LoVo (cell line): Measurements from ENCODE around the gene NSF.
"Not testable (repeated sequence)": the region's sequence is repeated elsewhere in the genome, so short reads cannot be mapped to it uniquely, and the experiment has no call there.

Experiments used
- DNase-seq: peaks from one replicate; pipeline ENCODE4 v3.0.0-alpha.2; 2016; ENCODE audit warnings: low spot score

NSF gene

DNA sequence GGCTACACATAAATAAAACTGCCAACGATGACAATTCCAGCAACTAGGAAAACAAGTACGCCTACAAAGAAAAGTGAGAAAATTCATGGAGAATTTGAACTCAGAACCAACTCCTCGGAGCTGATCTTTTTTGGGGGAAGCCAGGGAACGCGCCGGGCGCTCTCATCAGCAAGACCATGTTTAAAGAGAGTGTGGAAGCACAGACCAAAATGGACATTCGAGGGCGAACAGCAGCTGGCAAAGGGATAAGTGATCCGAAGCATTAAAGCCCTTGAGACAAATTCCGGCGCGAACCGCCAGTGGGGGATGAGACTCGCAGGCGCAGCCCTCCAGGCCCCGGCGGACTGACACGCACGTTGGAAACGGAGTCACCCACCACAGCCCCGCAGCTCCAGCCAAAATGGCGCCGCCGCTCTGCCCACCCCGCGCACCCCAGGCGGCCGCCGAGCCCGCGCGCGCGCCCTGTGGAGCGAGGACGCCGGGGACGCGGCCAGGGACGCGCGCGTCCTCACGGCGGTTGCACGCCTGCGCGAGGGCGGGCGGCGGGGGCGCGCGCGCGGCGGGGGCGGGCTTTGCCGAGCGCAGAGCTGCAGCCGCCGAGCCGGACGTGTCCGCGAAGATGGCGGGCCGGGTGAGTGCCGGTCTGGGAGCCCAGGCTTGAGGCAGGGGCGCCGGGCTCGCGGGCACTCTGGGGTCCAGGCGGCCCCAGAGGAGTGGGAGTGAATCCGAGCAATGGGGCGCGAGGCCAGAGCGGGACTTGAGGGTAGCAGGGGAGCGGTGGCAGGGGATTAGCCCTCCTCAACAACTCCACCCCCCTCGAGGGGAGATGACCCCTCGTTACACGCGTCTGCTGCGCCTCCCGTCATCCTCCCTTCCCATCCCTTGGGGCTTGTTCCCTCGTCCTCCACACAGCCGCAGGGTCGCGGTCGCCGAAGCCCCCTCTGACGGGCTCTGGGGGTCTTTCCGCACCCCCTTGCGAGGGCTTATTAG is at the start of gene NSF:
Gene NSF (plus strand): TSS at position 513 of the 990 bp plus-strand sequence. CDS start 107 bp downstream, at position 620.
- not testable (repeated sequence) for DNase-seq

DNA sequence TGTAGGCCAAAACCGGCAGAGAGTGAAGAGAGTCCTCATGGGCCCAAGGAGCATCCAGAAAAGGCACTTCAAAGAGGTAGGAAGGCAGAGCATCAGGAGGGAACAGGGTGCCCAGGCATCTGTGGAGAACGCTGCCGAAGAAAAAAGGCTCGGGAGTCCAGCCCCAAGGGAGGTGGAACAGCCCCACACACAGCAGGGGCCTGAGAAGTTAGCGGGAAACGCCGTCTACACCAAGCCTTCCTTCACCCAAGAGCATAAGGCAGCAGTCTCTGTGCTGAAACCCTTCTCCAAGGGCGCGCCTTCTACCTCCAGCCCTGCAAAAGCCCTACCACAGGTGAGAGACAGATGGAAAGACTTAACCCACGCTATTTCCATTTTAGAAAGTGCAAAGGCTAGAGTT is 41.9 kb upstream of the NSF start:
- not testable (repeated sequence) for DNase-seq

GRCh38 chr17:46559155-46559554 is 31.3 kb upstream of the NSF start:
- DNase-seq: not testable (repeated sequence)

DNA sequence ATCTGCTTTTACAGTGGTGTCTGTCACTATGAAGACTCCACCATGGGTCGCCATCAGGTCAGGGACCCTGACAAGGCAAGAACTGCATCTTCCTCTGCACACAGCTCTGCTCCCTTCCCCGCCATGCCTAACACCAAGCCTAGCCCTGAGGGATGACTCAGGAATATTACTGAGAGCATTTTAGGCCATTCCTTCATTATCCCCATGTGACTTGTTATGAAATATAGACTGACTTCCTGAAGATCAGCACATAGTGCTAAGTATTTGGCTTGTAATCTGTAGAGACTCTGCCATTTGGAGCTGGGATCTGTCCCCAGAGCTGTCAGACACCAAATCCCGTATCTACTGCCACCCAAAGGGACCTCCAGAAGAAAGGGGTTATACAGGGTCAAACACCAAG is 30.4 kb upstream of the NSF start:
- DNase-seq: not testable (repeated sequence)

GRCh38 chr17:46566284-46566683 is 24.2 kb upstream of the NSF start:
- not testable (repeated sequence) for DNase-seq

DNA sequence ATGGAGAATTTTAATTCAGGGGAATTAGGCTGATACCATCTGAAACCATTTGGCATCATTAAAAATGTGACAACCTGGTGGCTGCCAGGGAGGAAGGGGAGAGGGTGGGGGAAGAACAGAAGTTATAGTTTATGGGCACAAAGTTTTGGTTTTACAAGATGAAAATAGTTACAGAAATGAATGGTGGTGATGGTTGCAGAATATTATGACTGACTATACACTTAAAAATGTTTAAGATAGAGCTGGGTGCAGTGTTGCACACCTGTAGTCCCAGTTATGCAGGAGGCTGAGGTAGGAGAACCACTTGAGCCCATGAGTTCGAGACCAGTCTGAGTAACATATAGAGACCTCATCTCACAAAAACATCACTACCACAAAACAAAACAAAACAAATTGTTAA is 23.5 kb upstream of the NSF start:
- not testable (repeated sequence) for DNase-seq

- not testable (repeated sequence) for DNase-seq
Measured at GRCh38 chr17:46571796-46572195, 18.7 kb upstream of the NSF start.

GRCh38 chr17:46579083-46580075 is 11.1 kb upstream of the NSF start, which contains the start of gene ARL17A:
ARL17A (minus strand) TSS chr17:46579691; CDS start chr17:46576322, 3,369 bp downstream.
- not testable (repeated sequence) for DNase-seq

DNA sequence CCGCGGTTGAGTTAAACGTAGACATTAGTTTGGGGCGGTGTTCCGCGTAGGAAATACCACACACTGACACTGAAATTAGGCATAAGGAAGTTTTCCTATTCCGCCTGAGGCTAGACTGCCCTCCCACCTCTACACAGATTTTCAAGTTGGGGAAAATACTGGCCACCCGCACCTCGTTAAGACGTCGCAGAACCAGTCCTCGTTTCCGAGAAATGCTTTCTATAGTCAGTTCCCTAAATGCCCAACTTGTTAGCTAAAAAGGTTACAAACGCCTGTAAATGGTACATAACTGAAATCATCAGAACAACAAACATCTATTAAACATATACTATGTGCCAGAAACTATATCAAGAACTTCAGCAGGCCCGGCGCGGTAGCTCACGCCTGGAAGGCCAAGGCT is 10.4 kb upstream of the NSF start:
- not testable (repeated sequence) for DNase-seq

- not testable (repeated sequence) for DNase-seq
Measured at GRCh38 chr17:46585444-46585843, 5.0 kb upstream of the NSF start.

- DNase-seq: not testable (repeated sequence)
Measured at GRCh38 chr17:46591332-46591731, 863 bp downstream of the NSF start.

- DNase-seq: not testable (repeated sequence)
Measured at GRCh38 chr17:46598344-46598931, 8.0 kb downstream of the NSF start.

DNA sequence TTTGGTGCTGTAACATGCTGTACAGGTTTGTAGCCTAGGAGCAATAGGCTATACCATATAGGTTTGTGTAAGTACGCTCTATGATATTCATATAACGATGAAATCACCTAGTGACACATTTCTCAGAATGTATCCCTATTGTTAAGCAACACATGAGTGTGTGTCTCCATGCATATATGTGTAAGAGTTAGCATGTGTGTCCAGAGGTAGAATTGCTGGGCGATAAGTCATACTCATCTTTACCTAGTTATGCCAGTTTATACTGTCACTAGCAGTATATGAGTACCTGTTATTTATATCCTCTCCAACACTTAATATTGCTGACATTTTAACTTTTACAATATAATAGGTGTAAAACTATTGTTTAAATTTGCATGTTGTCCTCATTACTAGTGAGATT is 10.3 kb downstream of the NSF start:
- DNase-seq: not testable (repeated sequence)

DNA sequence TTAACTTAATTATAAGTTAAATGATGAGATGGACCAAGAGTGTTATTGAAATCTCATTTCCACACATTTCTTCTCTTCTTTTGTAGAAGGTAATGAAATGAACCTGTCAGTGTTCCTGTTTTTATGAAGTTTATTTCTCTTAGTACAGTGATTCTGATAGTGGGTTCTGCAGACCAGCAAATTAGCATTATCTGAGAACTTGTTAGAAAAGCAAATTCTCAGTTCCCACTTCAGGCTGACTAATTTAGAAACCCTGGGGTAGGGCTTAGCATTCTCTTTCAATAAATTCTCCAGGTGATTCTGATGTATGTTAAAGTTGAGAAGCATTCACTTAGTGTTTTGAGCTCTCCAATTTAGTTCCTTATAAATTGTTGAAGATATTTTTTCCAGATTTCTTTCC is 12.7 kb downstream of the NSF start:
- not testable (repeated sequence) for DNase-seq

GRCh38 chr17:46611304-46611703 is 20.8 kb downstream of the NSF start:
- not testable (repeated sequence) for DNase-seq

DNA sequence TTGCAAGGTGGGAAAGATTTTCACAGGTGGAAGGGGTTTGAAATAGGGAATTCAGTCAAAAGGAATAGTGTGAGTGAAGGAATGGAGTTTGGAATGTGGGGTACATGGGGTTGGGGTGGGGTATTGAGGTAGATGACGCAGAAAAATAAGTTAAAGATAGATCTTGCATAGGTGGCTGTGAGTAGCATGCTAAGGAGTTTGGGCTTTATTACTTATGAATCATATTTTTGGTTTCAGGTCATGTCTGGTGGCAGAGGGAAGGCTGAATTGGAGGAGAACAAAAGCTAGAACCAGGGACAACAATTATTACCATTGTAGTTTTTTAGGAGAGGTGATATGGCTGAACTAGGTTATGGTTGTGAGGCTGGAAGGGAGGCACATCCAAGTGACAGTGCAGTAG is 23.4 kb downstream of the NSF start:
- not testable (repeated sequence) for DNase-seq

DNA sequence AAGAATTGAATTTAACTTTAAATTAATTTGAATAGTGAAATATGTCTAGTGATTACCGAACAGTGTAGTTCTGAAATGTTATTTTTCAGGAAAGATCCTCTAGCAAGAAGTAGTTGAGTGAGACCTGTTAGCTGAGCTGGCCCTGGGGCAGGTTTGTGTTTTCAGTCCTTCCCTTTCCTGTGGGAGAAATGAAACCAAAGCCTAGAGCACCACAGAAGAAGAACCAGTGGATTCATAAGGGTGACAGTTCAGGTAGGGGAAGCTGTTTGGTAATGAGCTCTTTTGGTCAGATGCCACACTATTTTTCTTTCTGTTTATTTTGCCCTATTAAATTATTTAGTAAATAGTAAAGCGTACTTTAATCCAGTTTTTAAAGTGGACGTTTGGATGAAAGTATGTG is 26.7 kb downstream of the NSF start:
- not testable (repeated sequence) for DNase-seq

- DNase-seq: not testable (repeated sequence)
Measured at GRCh38 chr17:46618975-46619374, 28.5 kb downstream of the NSF start.

DNA sequence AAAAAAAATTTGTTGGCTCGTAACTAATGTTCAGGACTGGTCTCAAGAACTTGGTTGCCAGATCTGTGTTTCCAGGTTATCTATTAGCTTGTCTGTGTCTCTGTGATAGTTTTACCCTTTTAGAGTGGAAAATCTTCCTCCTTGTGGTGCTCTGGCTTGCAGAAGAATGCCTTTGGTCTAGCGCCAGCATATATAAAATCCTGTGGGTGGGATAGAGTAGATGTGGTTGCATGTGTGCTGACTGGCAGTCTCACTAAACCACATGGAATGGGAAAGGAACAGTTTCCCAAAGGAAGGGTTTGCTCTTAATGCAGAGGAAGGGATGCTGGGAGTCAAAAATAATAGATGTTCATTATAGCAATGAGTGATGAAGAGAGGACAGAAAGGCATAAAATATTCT is 33.3 kb downstream of the NSF start:
- DNase-seq: not testable (repeated sequence)

GRCh38 chr17:46624726-46625125 is 34.3 kb downstream of the NSF start:
- DNase-seq: not testable (repeated sequence)

DNA sequence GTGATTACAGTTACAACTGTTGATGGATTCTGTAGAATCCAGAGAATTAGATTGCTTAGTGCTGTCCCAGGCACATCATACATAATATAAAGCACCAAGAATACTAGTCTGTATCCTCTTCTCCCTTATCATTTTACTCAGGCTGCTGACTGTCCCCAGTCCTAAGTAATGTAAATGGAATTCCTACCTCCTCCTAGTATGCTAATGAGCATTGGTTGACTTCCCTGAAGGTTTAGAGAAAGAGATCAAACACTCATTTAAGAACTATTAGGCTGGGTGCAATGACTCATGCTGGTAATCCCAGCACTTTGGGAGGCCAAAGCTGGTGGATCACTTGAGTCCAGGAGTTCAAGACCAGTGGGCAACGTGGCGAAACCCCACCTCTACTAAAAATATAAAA is 37.0 kb downstream of the NSF start:
- DNase-seq: not testable (repeated sequence)
